Pancreas (tissue), 10 donors: ENCODE measurements around the gene CTH. TPM values are rescaled to one million over a fixed set of nuclear protein-coding genes. Genes with fewer than 3 reads are reported as not detected.
"Not testable (repeated sequence)": the region's sequence is repeated elsewhere in the genome, so short reads cannot be mapped to it uniquely, and the experiment has no call there.

Experiments
- ATAC-seq, 4 donors: fragments of 200-7000 bp; cut with Tn5 transposase; one replicate each; pipeline versions ENCODE4 v1.8.0 to v1.9.1; 2020; ENCODE audit warnings: mild to moderate bottlenecking in 4 of 4, moderate library complexity in 4 of 4
- DNase-seq, 6 donors: peaks; one replicate each; pipeline ENCODE4 v3.0.0-alpha.2; 2020
- FAIRE-seq: peaks from 2 replicates; lab custom pipeline; 2012; peaks lifted over from hg19 to GRCh38; lab: Jason Lieb, UNC
- H3K27ac ChIP-seq, 4 donors: fragments of 200-600 bp; sonication (generic); 1 replicate in 3 of 4; 2 replicates in 1 of 4; pipeline versions ENCODE4 v1.5.0 to v1.8.0; 2020
- H3K27me3 ChIP-seq, 4 donors: fragments of 200-600 bp; one replicate each; pipeline ENCODE4 v1.8.0; 2021
- H3K36me3 ChIP-seq, 3 donors: fragments of 200-600 bp; sonication (generic) in 1 of 3; one replicate each; pipeline versions ENCODE4 v1.5.0 to v1.8.0; 2020 to 2021
- H3K4me1 ChIP-seq, 3 donors: fragments of 200-600 bp; one replicate each; pipeline ENCODE4 v1.8.0; 2021
- H3K4me3 ChIP-seq, 4 donors: fragments of 200-600 bp; sonication (generic) in 2 of 4; one replicate each; pipeline versions ENCODE4 v1.5.0 to v1.8.0; 2020 to 2021
- H3K9me3 ChIP-seq, 4 donors: fragments of 200-600 bp; one replicate each; pipeline ENCODE4 v1.8.0; 2021
- CTCF ChIP-seq, 4 donors: fragments of 200-600 bp; sonication (generic) in 3 of 4; IDR thresholded peaks; one replicate each; pipeline versions ENCODE4 v1.5.0 to v1.8.0; 2021; ENCODE audit warnings: antibody characterized with exemption in 4 of 4
- WGBS, 2 donors: extraction: QIAGEN DNeasy Blood & Tissue Kit; methylation state at CpG; one replicate each; pipeline ENCODE4 v1.1.7; 2013; 5-methylcytosine and 5-hydroxymethylcytosine counted together
- intact Hi-C, 3 donors: fragments of 100-400 bp; cut with DNase I; formaldehyde crosslinking; loops; one replicate each; pipeline versions ENCODE4 v1.11.1 to v1.14.2; 2022
- polyA plus RNA-seq, 2 donors: library from polyadenylated mRNA; stranded (reverse); fragments of 200-250 nt; gene quantifications; one replicate each; pipeline ENCODE4 v1.2.3, GENCODE V29; 2013
- total RNA-seq, 6 donors: library from RNA; stranded (reverse); fragmentation: NEBNext Ultra II Directional in 4 of 6; extraction: Animal tissue kit (Norgen Biotek cat#: 25700) in 4 of 6; gene quantifications; one replicate each; pipeline versions ENCODE4 v1.2.1 to v1.2.4, GENCODE V29; 2021 to 2023
- donor health status: healthy with polysubstance abuse.
- donor health status: DM: no; HTN: no; CAD: no; lungs with moderate emphysema.
- donor health status: DM: no; HTN: no; CAD: no.
- donor health status: control.
- donor health status: control.
- donor health status: Bipolar disorder and iron deficiency.
- donor health status: DM: yes; HTN: yes; CAD: no.
- donor health status: DM: no; HTN: no; CAD: no.
- donor health status: DM: no; HTN: no; CAD: no.
- donor health status: DM: yes; HTN: yes; CAD: no.

The CTH gene
- total and polyA plus RNA-seq, 8 donors: 3.3 to 39.7 (median 5.2) TPM

GRCh38 chr1:70455291-70455690 lies 44.2 kb downstream of the CTH start:
- Histone ChIP-seq H3K4me3 (no peak overlapping the region), H3K27ac (no peak overlapping the region), H3K4me1 (no peaks in the 10 kb centered on the region), H3K9me3 (no peaks in the 10 kb centered on the region), H3K36me3 (no peaks in the 10 kb centered on the region), H3K27me3 (no peaks in the 10 kb centered on the region)
- 60 to 63% methylated on average over 2 of the region's 2 CpGs for WGBS, 2 donors
- ATAC-seq: no peak
- no peak for FAIRE-seq
- no peak for TF ChIP-seq CTCF (IDR thresholded peaks at IDR 0.05)
- intact Hi-C loops: no loop called here
- DNase-seq: no peak

GRCh38 chr1:70458131-70458530 lies 47.1 kb downstream of the CTH start:
- H3K4me1 ChIP-seq: no peaks in the 10 kb centered on the region
- ATAC-seq: no peak
- no peaks in the 10 kb centered on the region for H3K36me3 ChIP-seq
- no peak for TF ChIP-seq CTCF (IDR thresholded peaks at IDR 0.05)
- no peaks in the 10 kb centered on the region for H3K9me3 ChIP-seq
- H3K27me3 ChIP-seq: no peaks in the 10 kb centered on the region
- no peak overlapping the region for H3K4me3 ChIP-seq
- no peak overlapping the region for H3K27ac ChIP-seq
- intact Hi-C loops: no loop called here
- FAIRE-seq: no peak
- no peak for DNase-seq

- no peaks in the 10 kb centered on the region for H3K27me3 ChIP-seq
- TF ChIP-seq CTCF (IDR thresholded peaks at IDR 0.05): no peak
- ATAC-seq: peak in 1 of 4 donors; percentile 27
These were observed 48.6 kb downstream of the CTH start for GRCh38 chr1:70459496-70460225.

GRCh38 chr1:70460740-70461713 lies 50.0 kb downstream of the CTH start:
- H3K4me3 ChIP-seq, H3K9me3 ChIP-seq, FAIRE-seq, H3K27me3 ChIP-seq, H3K27ac ChIP-seq, H3K36me3 ChIP-seq, intact Hi-C loops, H3K4me1 ChIP-seq: not testable (repeated sequence)
- DNase-seq (peak in 1 of 6 donors; percentile 5), ATAC-seq (peak; percentile 41 to 75 (median 54))
- WGBS, 2 donors: 78 to 81% methylated on average over 8 of the region's 8 CpGs

More at GRCh38 chr1:70459496-70460225, 48.6 kb downstream of the CTH start:
- Histone ChIP-seq H3K9me3 (no peaks in the 10 kb centered on the region), H3K4me3 (no peak overlapping the region), H3K4me1 (no peaks in the 10 kb centered on the region), H3K27ac (no peak overlapping the region), H3K36me3 (no peaks in the 10 kb centered on the region)
- intact Hi-C loops: no loop called here
- 87 to 89% methylated on average over 4 of the region's 4 CpGs for WGBS, 2 donors
- DNase-seq (no peak), FAIRE-seq (no peak)

- DNase-seq (no peak), FAIRE-seq (no peak), ATAC-seq (no peak)
- Histone ChIP-seq H3K4me3 (no peak overlapping the region), H3K36me3 (no peaks in the 10 kb centered on the region), H3K4me1 (no peaks in the 10 kb centered on the region), H3K27me3 (no peaks in the 10 kb centered on the region), H3K27ac (no peak overlapping the region), H3K9me3 (no peaks in the 10 kb centered on the region)
- WGBS, 2 donors: 83 to 90% methylated on average over 1 of the region's 1 CpG
- intact Hi-C loops: no loop called here
- TF ChIP-seq CTCF (IDR thresholded peaks at IDR 0.05): no peak
These were observed 51.5 kb downstream of the CTH start for GRCh38 chr1:70462611-70463010.
